GM18873 (cell line): Measurements from ENCODE around the gene TGM5.
"Not testable (repeated sequence)": the region's sequence is repeated elsewhere in the genome, so short reads cannot be mapped to it uniquely, and the experiment has no call there.

Source experiments
- ATAC-seq: cut with Tn5 transposase; IDR thresholded peaks from one replicate; pipeline ENCODE4 v1.9.1; 2021; ENCODE audit warnings: mild to moderate bottlenecking, moderate library complexity, moderate number of reproducible peaks; ENCODE audit not compliant: unreplicated experiment, low FRiP score

TGM5 gene

DNA sequence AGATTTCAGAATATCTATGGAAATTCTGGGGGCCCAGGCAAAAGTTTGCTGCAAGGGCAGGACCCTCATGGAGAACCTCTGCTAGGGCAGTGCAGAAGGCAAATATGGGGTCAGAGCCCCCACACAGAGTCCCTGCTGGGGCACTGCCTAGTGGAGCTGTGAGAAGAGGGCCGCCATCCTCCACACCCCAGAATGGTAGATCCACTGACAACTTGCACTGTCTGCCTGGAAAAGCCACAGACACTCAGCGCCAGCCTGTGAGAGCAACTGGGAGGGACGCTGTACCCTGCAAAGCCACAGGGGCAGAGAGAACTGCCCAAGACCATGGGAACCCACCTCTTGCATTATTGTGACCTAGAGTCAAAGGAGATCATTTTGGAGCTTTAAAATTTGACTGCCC lies 67.7 kb downstream of the TGM5 start:
- ATAC-seq, result no peak

DNA sequence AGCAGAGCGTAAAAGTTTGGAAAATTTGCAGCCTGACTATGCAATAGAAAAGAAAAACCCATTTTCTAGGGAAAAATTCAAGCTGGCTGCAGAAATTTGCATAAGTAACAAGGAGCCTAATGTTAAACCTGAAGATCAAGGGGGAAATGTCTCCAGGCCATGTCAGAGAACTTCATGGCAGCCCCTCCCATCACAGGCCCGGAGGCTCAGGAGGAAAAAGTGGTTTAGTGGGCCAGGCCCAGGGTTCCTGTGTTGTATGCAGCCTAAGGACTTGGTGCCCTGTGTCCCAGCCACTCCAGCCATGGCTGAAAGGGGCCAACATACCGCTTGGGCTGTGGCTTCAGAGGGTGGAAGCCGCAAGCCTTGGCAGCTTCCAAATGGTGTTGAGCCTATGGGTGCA lies 68.2 kb downstream of the TGM5 start:
- ATAC-seq, result not testable (repeated sequence)

DNA sequence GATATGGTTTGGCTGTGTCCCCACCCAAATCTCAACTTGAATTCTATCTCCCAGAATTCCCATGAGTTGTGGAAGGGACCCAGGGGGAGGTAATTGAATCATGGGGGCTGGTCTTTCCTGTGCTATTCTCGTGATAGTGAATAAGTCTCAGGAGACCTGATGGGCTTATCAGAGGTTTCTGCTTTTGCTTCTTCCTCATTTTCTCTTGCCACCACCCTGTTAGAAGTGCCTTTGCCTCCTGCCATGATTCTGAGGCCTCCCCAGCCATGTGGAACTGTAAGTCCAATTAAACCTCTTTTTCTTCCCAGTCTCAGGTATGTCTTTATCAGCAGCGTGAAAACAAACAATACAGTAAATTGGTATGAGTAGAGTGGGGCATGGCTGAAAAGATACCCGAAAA lies 69.0 kb downstream of the TGM5 start:
- not testable (repeated sequence) for ATAC-seq

DNA sequence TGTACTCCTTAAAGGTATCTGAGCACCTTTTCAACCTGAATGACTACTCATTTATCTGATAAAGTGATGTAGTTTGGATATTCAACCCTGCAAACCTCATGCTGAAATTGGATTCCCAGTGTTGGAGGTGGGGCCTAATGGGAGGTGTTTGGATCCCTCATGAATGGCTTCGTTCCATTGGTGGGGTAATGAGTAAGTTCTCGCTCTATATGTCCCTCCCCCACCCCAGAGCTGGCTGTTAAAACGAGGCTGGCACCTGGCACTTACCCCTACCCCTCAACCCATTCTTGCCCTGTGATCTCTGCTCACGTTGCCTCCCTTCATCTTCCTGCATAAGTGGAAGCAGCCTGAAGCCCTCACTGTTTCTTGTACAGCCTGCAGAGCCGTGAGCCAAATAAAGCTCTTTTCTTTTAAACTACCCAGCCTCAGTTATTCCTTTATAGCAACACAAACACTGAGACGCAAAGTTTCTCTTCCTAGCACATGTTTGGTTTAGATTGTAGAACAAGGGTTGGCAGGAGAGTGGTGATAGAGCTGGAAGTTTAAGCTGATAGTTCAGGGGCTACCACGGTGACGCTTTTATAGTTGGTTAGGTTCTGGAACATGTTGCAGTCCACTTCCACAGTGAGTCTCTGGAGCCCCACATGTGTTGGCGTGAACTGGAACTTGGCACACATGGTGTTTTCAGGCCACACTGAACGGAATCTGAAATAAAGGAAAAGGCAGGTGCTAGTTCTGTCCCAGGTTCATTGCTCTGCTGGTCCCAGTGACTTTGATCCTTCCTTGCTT lies 69.8 kb downstream of the TGM5 start:
- ATAC-seq, result no peak

DNA sequence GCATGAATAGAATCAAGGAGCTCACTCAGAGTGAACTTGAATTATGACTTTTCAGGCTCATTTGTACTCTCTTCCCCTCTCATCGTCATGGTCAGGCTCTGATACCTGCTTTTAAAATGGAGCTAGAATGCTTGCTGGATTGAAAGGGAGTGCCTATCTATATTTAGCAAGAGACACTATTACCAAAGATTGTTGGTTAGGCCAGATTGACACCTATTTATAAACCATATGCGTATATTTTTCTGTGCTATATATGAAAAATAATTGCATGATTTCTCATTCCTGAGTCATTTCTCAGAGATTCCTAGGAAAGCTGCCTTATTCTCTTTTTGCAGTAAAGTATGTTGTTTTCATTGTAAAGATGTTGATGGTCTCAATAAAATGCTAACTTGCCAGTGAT lies 71.9 kb downstream of the TGM5 start:
- ATAC-seq, result no peak

DNA sequence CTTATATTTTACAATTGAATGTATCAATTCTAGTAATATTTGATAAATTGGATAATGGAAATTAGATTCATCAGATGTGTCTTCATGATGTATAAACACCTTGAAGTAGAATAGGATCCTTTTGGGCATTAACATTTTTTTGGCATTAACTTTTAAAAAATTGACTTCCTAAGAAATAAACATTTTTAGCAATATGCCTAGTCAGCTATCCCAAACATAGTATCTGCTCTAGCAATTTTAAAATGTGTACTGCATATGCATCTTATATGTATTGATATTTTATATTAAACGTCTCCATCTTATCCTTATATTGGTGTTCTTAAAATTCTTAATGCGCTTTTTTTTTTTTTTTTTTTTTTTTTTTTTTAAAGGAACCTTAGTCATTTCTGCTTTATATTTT lies 73.0 kb downstream of the TGM5 start:
- no peak for ATAC-seq

DNA sequence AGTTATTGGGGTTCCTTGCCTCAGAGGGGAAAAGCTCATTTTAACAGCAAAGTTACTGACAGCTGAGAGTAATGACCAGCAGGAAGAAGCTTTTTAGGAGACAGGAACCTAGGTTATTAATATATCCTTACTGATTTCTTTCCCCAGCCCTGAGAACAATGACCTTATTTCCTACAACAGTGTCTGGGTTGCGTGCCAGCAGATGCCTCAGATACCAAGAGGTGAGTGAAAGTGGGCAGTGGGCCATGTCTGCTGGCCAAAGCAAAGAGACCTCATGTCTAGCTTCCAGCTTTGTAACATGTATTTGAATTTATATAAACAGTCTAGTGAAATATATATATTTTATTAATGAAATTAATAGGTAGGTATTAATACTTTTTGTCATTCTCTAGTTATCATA lies 76.5 kb downstream of the TGM5 start:
- ATAC-seq, result no peak

DNA sequence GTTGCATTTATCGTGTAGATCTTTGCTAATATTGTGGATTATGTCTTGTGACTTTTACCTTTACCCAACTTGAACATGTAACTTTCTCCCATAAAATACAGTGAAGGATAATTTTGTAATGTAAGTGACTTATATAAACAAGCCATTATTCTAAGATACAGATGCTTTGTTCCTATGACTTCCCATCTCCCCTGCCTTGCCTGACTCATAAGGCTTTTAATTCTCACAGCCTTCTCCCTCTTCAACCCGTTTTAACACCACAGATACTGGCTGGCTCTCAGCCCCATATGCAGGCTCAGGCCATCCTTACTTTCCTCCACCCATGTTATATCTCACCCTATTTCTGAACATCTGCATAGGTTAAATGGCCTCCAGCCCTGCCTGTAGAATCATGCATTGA lies 77.4 kb downstream of the TGM5 start:
- no peak for ATAC-seq

DNA sequence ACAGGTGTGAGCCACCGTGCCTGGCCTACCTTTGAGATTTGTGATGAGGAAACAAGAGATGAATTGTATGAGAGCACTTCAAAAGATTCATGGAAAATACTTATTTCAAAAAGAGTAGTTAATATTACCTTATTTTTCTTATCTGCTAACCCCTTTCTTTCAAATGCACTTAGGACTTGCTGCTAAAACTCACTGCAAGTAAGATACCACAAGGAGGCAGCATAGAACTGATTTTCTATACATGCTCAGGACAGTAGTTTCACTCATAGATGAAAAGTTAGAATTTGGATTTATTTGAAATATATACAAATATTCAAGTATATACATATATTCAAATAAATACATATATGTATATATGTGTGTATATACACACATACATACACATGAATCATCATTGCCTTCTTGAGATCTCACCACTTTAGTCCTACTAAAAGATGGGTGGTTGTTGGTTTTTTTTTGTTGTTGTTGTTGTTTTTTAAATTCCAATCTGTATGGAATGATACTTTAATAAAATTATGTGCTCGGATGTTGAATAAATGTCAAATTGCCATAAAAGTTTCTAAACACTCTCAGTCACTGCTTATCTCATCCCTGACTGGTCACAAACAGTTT lies 79.1 kb downstream of the TGM5 start:
- ATAC-seq, result no peak

DNA sequence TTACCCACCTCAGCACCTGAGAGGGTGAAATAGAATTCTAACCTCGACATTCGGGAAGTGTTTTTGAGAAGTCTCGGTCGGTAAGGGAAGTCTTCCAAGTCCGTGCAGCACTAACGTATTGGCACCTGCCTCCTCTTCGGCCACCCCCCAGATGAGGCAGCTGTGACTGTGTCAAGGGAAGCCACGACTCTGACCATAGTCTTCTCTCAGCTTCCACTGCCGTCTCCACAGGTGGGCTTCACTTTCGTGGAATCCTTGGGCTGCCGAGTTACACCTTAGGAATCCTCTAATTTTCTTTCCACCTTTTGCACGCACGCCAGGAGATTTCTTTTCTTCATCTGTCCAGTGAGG lies 80.8 kb downstream of the TGM5 start:
- ATAC-seq, result no peak

DNA sequence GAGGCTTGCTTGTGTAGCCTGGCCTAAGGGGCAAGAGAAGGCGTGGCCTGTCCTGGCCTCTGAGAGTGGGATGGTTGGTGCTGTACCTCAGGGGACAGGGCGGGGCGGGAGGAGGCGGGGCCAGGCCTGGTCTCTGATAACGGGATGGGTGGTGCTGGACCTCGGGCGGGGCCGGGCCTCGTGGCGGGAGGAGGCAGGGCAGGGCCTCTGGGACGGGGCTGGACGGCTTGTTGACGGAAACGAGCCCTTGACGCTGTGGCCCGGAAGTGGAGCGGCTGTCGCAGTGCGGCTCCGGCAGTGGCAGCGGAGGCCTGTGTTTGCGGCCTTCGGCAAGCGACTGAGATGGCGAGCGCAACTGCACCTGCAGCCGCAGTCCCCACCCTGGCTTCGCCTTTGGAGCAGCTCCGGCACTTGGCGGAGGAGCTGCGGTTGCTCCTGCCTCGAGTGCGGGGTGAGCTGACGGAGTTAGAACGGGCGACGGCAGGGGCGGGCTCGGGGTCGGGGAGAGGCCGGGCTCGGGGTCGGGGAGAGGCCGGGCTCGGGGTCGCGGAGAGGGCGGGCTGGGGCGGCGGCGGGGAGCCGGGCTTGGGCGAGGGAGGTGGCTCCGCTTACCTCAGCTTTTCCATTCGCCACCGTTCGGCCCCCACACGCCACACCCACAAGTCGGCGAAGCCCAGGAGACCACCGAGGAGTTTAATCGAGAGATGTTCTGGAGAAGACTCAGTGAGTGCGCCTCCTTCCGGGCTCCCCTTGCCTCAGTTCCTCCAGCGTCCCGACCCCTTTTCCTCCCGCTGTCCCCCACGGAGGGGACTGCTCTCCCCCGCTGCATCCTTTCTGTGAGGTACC lies 81.3 kb downstream of the TGM5 start, which contains the start of gene CCNDBP1:
TSS of gene CCNDBP1 (plus strand) at position 247 of the 846 bp plus-strand sequence. CDS start at position 343, 96 bp downstream.
- peak; percentile 78 for ATAC-seq

DNA sequence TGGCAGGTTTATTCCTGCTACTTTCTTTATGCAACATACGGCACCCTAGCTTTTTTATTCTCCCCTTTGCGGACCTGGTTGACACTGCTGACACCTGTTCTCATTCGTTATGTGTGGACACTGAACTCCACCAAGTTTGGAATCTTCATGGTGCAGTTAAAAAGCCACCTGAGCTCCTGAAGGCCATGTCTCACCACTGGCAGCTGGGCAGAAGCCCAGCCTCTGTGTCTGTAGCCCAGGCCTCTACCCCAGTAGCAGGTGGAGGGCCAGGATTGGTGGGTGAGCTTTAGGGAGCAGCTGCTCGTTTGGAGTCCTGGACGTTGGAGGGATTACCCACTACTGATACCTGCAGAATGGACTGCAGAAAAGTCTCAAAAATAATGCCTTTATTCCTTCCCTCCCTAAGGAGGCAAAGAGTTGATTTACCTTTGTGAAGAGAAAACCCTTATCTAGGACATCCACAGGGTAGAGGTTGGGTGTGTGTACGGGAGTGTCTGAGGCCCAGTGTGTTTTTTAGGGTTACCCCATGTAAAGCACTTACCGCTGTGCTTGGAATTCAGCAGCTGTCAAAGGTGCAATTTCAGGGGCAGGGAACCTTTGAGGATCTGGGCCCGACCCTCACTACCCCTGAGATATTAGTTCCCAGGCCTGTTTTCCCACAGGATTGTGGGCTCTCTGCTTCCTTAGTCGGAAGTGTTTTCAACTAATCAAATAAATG lies 82.2 kb downstream of the TGM5 start:
- ATAC-seq, result peak; percentile 7

DNA sequence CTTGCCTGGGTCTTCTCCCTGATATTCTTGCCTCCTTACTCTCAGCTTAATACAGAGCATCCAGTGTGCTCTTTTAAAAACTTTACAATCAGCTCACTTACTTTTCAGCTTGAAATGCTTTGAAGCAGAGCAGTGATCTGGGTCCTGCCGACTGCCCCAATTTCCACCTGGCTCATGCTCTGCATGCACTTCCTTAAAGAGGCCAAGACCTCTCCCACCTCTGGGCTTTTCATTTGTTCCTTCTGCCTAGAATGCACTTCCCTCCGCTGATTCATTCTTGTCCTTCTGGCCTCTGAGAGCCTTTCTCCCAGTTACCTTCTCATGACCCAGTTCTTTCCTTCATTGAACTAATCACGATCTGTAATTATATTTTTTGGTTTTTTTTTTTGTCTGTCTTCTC lies 83.5 kb downstream of the TGM5 start:
- ATAC-seq, result no peak
